Neural cell (in vitro differentiated cells): ENCODE measurements around the gene PDLIM5.

Source experiments
- CTCF ChIP-seq: fragments of 450-650 bp; IDR thresholded peaks from 2 replicates; pipeline ENCODE4 v1.5.1; 2014; ENCODE audit warnings: antibody characterized with exemption, mild to moderate bottlenecking, moderate library complexity; ENCODE audit not compliant: poor library complexity, severe bottlenecking
- EP300 ChIP-seq: fragments of 450-650 bp; conservative IDR thresholded peaks from 2 replicates; pipeline ENCODE4 v1.6.1; 2014; ENCODE audit warnings: antibody characterized with exemption, mild to moderate bottlenecking, moderate library complexity; ENCODE audit not compliant: poor library complexity, severe bottlenecking
- EZH2 ChIP-seq: fragments of 200-600, 300-800 bp; shearing (Covaris generic), sonication (generic); IDR thresholded peaks from 2 replicates; pipeline ENCODE4 v1.6.1; 2014; ENCODE audit warnings: antibody characterized with exemption, low read length, borderline replicate concordance, mild to moderate bottlenecking; ENCODE audit not compliant: insufficient read depth, poor library complexity, severe bottlenecking
- MXI1 ChIP-seq: fragments of 450-650 bp; conservative IDR thresholded peaks from 2 replicates; pipeline ENCODE4 v1.6.1; 2014; ENCODE audit warnings: antibody characterized with exemption, mild to moderate bottlenecking; ENCODE audit not compliant: poor library complexity, severe bottlenecking
- POLR2AphosphoS5 ChIP-seq: IDR thresholded peaks from 2 replicates; pipeline ENCODE4 v1.6.1; 2012
- RAD21 ChIP-seq: fragments of 450-650 bp; conservative IDR thresholded peaks from 2 replicates; pipeline ENCODE4 v1.6.1; 2014; ENCODE audit warnings: antibody characterized with exemption, mild to moderate bottlenecking, moderate library complexity
- REST ChIP-seq: IDR thresholded peaks from 2 replicates; pipeline ENCODE4 v1.6.1; 2012; ENCODE audit warnings: borderline replicate concordance
- SMC3 ChIP-seq: fragments of 450-650 bp; conservative IDR thresholded peaks from 2 replicates; pipeline ENCODE4 v1.6.1; 2014; ENCODE audit warnings: antibody characterized with exemption, mild to moderate bottlenecking, moderate library complexity; ENCODE audit not compliant: poor library complexity
- TAF1 ChIP-seq: IDR thresholded peaks from 2 replicates; pipeline ENCODE4 v1.6.1; 2012; ENCODE audit warnings: low read depth

GRCh38 chr4:94497690-94498089 is 45.9 kb downstream of the PDLIM5 start:
- TF ChIP-seq CTCF (no peak), REST (no peak), POLR2AphosphoS5 (no peak), EZH2 (no peak), EP300 (no peak), TAF1 (no peak), SMC3 (no peak), MXI1 (no peak), RAD21 (no peak)
